ENCODE results near the gene RHOB. TPM values are rescaled to one million over a fixed set of nuclear protein-coding genes. Genes with fewer than 3 reads are reported as not detected.
A peak's percentile ranks its signal among the peaks of the same experiment; 100 is the strongest.

The RHOB gene
- total and polyA plus RNA-seq, 2 of the 13 experiments (the other 11 are each of a cell fraction or from before 2014, with no cell fraction given): 192 to 268 TPM

- WGBS (ENCODE audit: low lambda C conversion rate): 39% methylated on average over 10 of the region's 11 CpGs
- no peak overlapping the region for H3K9ac ChIP-seq (ENCODE audit: insufficient read depth, low read depth, low read length)
- H3K4me2 ChIP-seq (ENCODE audit: low read depth, low read length): peak overlapping the region; percentile 58
- H3K4me1 ChIP-seq (ENCODE audit: insufficient read depth, low read length): peaks cover 79% of the 10 kb centered on the region
- ChIA-PET CTCF (ENCODE audit: low intra/inter-chr PET ratio, low total read pairs) (no interaction called here), POLR2A (interaction anchor here (0.7 to 8.6 kb wide), 8 partner anchors 11 to 229 kb away, joined by 3 to 95 read pairs (median 4); partner anchors contain the start of genes HS1BP3 and RHOB)
- DNase-seq (ENCODE audit: low spot score): peak; percentile 53
- no peaks in the 10 kb centered on the region for H3K36me3 ChIP-seq (replicated peaks in 1 of 2; ENCODE audit: control insufficient read depth in 1 of 2, insufficient read depth in 2 of 2, low read length in 2 of 2)
- in situ Hi-C loops (cut with HindIII; ENCODE audit: extremely low pct_ligation_motif_present, low pct_unique_long_range_greater_than_20kb): no loop called here
- FAIRE-seq: no peak
- peak overlapping the region in 1 of 3 experiments; percentile 32; a peak in 1 of 6 replicates for H3K4me3 ChIP-seq (replicated peaks in 1 of 3; ENCODE audit: insufficient read depth in 1 of 3, low read depth in 2 of 3, low read length in 3 of 3)
- H2AFZ ChIP-seq (ENCODE audit: low read length): no peak overlapping the region
- H3K27ac ChIP-seq (ENCODE audit: extremely low read length, insufficient read depth, low read length): no peak overlapping the region
- intact Hi-C loops (cut with micrococcal nuclease; ENCODE audit: unreplicated experiment): no loop called here
- no peaks in the 10 kb centered on the region for H4K20me1 ChIP-seq (ENCODE audit: insufficient read depth, low read length)
- H3K79me2 ChIP-seq (ENCODE audit: insufficient read depth, low read length): no peaks in the 10 kb centered on the region
- no peaks in the 10 kb centered on the region for H3K9me3 ChIP-seq (ENCODE audit: low read length)
- H3K27me3 ChIP-seq (ENCODE audit: control insufficient read depth in 1 of 2, insufficient read depth in 2 of 2, low read length in 2 of 2): peaks cover 1 to 38% of the 10 kb centered on the region in 2 experiments
- no TSS peak for BruUV-seq (replicated peaks)
- peak; percentile 16 for ATAC-seq
- peak; percentile 75 for TF ChIP-seq SRF (IDR thresholded peaks at IDR 0.05; ENCODE audit: low read depth, low read length)
- peak; percentile 40; the same call in 1 of the 2 replicates for TF ChIP-seq PBX2 (CRISPR knock-in tag; IDR thresholded peaks at IDR 0.05)
- peak; percentile 84 for TF ChIP-seq TFAP4 (IDR thresholded peaks at IDR 0.05; ENCODE audit: borderline replicate concordance, low read depth)
- TF ChIP-seq ZMYM4 (CRISPR knock-in tag; IDR thresholded peaks at IDR 0.05): peak; percentile 6; the same call in 1 of the 2 replicates
- no peak for TF ChIP-seq ZNF646 (CRISPR knock-in tag; IDR thresholded peaks at IDR 0.05)
- peak; percentile 79 for TF ChIP-seq CTCF (CRISPR knock-in tag; IDR thresholded peaks at IDR 0.05)
- TF ChIP-seq ZFP41 (CRISPR knock-in tag; IDR thresholded peaks at IDR 0.05; ENCODE audit: borderline replicate concordance): no peak
- TF ChIP-seq GLI4 (CRISPR knock-in tag; IDR thresholded peaks at IDR 0.05; ENCODE audit: borderline replicate concordance): no peak
- TF ChIP-seq ZFP36L1 (CRISPR knock-in tag; IDR thresholded peaks at IDR 0.05): no peak
- no peak for TF ChIP-seq MED13 (CRISPR knock-in tag; IDR thresholded peaks at IDR 0.05)
- no peak for TF ChIP-seq RORA (CRISPR knock-in tag; IDR thresholded peaks at IDR 0.05)
- no peak for TF ChIP-seq DRAP1 (CRISPR knock-in tag; IDR thresholded peaks at IDR 0.05)
Observed at GRCh38 chr2:20422402-20423271, 24.2 kb upstream of the RHOB start.
